Measurements from ENCODE around the gene ROBO4.

ROBO4 gene

DNA sequence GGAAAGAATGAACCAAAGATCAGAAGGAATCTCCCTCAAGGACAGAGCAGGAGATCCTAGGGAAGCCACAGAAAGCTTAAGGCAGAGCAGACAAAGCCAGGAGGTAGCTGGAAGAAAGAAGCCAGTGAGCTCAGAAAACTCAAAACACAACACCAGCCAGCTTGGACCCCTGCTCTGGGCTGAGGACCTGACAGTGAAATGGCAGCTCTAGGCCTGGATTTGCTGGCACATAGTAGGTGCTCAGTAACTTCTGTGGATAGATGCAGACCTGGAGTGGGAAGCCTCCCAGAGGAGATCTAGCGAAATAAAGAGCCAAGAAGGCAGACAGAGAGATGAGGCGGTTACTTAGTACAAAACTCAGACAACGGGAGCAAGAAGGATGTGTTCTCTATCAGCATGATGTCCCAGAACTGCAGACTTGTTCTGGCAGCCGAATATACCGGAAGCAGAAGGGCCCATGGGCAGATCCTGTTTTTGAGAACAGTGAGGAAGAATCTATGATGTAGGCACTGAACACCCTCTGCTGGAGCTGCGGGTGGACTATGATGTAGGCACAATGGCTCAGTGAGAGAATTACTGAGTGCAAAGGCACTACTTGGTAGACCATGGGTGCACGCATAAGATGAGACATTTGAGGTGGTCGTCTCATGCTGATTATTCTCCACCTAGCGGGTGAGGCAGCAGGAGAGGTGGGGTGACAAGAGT, 4.8 kb downstream of the ROBO4 start:
- Histone ChIP-seq H3K36me3 (ENCODE audit: control insufficient read depth, low read length) (no peaks in the 10 kb centered on the region), H3K27me3 (ENCODE audit: control insufficient read depth, low read length) (peaks cover 4% of the 10 kb centered on the region; the same call in 1 of the 2 replicates), H3K9me2 (replicated peaks; ENCODE audit: control insufficient read depth, low read length) (no peaks in the 10 kb centered on the region), H3K4me2 (ENCODE audit: low read length) (no peak overlapping the region), H3K9me3 (ENCODE audit: control insufficient read depth, insufficient read depth, low read length) (no peaks in the 10 kb centered on the region), H4K20me1 (ENCODE audit: control insufficient read depth, insufficient read depth, low read depth, low read length) (no peaks in the 10 kb centered on the region), H3K4me1 (ENCODE audit: control insufficient read depth, low read length) (no peaks in the 10 kb centered on the region), H3K27ac (ENCODE audit: low read depth, low read length) (no peak overlapping the region), H3K4me3 (ENCODE audit: low read length) (no peak overlapping the region), H3K79me2 (ENCODE audit: control insufficient read depth, low read length) (no peaks in the 10 kb centered on the region), H3F3A (ENCODE audit: control insufficient read depth, insufficient read depth) (no peaks in the 10 kb centered on the region)
- TF ChIP-seq CTCF (IDR thresholded peaks at IDR 0.05; ENCODE audit: low read depth, low read length, poor library complexity, severe bottlenecking) (no peak), EZH2phosphoT487 (IDR thresholded peaks at IDR 0.05; ENCODE audit: borderline replicate concordance, low read length) (no peak)

DNA sequence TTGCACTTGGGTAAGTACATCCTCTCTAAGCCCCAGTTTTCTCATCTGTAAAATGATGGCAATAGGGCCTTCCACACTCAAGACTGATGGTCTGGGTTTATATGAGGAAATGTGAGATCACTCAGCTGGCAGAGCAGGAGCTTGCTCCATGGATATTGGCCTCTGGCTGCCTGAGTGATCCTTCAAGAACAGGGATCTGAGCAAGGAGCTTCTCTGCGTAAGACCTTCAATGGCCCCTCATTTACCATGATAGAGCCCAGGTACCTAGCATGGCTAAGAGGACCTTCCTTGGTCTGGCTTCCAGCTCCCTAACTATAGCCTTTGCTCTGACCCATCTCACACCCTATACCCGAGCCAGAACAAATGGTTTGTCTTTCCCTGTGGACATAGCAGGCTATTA, 5.5 kb downstream of the ROBO4 start:
- Histone ChIP-seq H4K20me1 (ENCODE audit: control insufficient read depth, insufficient read depth, low read depth, low read length) (no peaks in the 10 kb centered on the region), H3K9me2 (replicated peaks; ENCODE audit: control insufficient read depth, low read length) (no peaks in the 10 kb centered on the region), H3K4me3 (ENCODE audit: low read length) (no peak overlapping the region), H3K27ac (ENCODE audit: low read depth, low read length) (no peak overlapping the region), H3K4me2 (ENCODE audit: low read length) (no peak overlapping the region), H3F3A (ENCODE audit: control insufficient read depth, insufficient read depth) (no peaks in the 10 kb centered on the region), H3K9me3 (ENCODE audit: control insufficient read depth, insufficient read depth, low read length) (no peaks in the 10 kb centered on the region), H3K79me2 (ENCODE audit: control insufficient read depth, low read length) (no peaks in the 10 kb centered on the region), H3K4me1 (ENCODE audit: control insufficient read depth, low read length) (no peaks in the 10 kb centered on the region), H3K36me3 (ENCODE audit: control insufficient read depth, low read length) (no peaks in the 10 kb centered on the region), H3K27me3 (ENCODE audit: control insufficient read depth, low read length) (peaks cover 6% of the 10 kb centered on the region; the same call in 1 of the 2 replicates)
- TF ChIP-seq CTCF (IDR thresholded peaks at IDR 0.05; ENCODE audit: low read depth, low read length, poor library complexity, severe bottlenecking) = no peak

DNA sequence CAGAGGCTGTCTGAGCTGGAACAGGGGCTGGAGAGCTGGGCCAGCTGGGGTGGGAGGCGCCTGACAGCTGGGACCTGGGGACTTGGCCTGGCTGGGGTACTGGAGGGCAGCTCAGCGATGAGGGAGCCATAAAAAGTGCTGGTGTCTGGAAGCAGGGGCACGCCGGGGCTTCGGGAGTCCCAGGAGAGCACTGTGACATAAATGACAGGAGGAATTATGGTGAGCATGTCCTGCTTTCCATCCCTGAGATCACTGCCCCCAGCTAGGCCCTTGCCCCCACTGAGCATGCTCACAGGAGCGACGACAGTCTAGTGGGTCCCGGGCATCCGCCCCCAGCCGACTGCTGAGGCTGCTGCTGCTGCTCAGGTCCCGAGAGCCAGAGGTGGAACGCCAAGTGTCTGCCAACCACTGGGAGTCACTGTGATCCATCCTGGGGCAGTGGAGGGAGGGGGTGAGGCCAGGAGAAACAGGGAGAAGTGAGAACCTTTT, 6.2 kb downstream of the ROBO4 start:
- no peak overlapping the region for H3K27ac ChIP-seq (ENCODE audit: low read depth, low read length)
- no peaks in the 10 kb centered on the region for H3K79me2 ChIP-seq (ENCODE audit: control insufficient read depth, low read length)
- H3K4me2 ChIP-seq (ENCODE audit: low read length) = no peak overlapping the region
- H3K4me3 ChIP-seq (ENCODE audit: low read length) = no peak overlapping the region
- TF ChIP-seq CTCF (IDR thresholded peaks at IDR 0.05; ENCODE audit: low read depth, low read length, poor library complexity, severe bottlenecking) (no peak), EZH2phosphoT487 (IDR thresholded peaks at IDR 0.05; ENCODE audit: borderline replicate concordance, low read length) (no peak)
- no peaks in the 10 kb centered on the region for H3K9me2 ChIP-seq (replicated peaks; ENCODE audit: control insufficient read depth, low read length)
- no peaks in the 10 kb centered on the region for H3K36me3 ChIP-seq (ENCODE audit: control insufficient read depth, low read length)
- no peaks in the 10 kb centered on the region for H3K9me3 ChIP-seq (ENCODE audit: control insufficient read depth, insufficient read depth, low read length)
- no peaks in the 10 kb centered on the region for H4K20me1 ChIP-seq (ENCODE audit: control insufficient read depth, insufficient read depth, low read depth, low read length)
- no peaks in the 10 kb centered on the region for H3F3A ChIP-seq (ENCODE audit: control insufficient read depth, insufficient read depth)
- H3K27me3 ChIP-seq (ENCODE audit: control insufficient read depth, low read length) = peaks cover 6% of the 10 kb centered on the region; the same call in 1 of the 2 replicates
- no peaks in the 10 kb centered on the region for H3K4me1 ChIP-seq (ENCODE audit: control insufficient read depth, low read length)
